ENCODE results near the gene ZNF726.

ZNF726 gene

GRCh38 chr19:23978068-23978467 is 63.4 kb downstream of the ZNF726 start:
- ATAC-seq: no peak
- TF ChIP-seq ZFP3 (CRISPR knock-in tag; IDR thresholded peaks at IDR 0.05): no peak
- TF ChIP-seq ZNF8 (CRISPR knock-in tag; IDR thresholded peaks at IDR 0.05): no peak
- TF ChIP-seq CREB5 (CRISPR knock-in tag; IDR thresholded peaks at IDR 0.05; ENCODE audit: low read depth): no peak
- no peak for TF ChIP-seq ESRRG (CRISPR knock-in tag; IDR thresholded peaks at IDR 0.05)
- TF ChIP-seq CSDC2 (CRISPR knock-in tag; IDR thresholded peaks at IDR 0.05): no peak
- no peak for TF ChIP-seq GLIS3 (CRISPR knock-in tag; IDR thresholded peaks at IDR 0.05)

GRCh38 chr19:23980805-23981204 is 66.1 kb downstream of the ZNF726 start:
- TF ChIP-seq OSR1 (CRISPR knock-in tag; IDR thresholded peaks at IDR 0.05) (no peak), ZNF8 (CRISPR knock-in tag; IDR thresholded peaks at IDR 0.05) (no peak), PPARA (CRISPR knock-in tag; IDR thresholded peaks at IDR 0.05; ENCODE audit: borderline replicate concordance) (no peak), CSDC2 (CRISPR knock-in tag; IDR thresholded peaks at IDR 0.05) (no peak), RARB (CRISPR knock-in tag; IDR thresholded peaks at IDR 0.05) (no peak), ZNF565 (CRISPR knock-in tag; conservative IDR thresholded peaks at IDR 0.05; ENCODE audit: low read depth) (no peak), TOX (CRISPR knock-in tag; IDR thresholded peaks at IDR 0.05; ENCODE audit: borderline replicate concordance) (no peak), GLIS3 (CRISPR knock-in tag; IDR thresholded peaks at IDR 0.05) (no peak), CREB5 (CRISPR knock-in tag; IDR thresholded peaks at IDR 0.05; ENCODE audit: low read depth) (no peak), PATZ1 (CRISPR knock-in tag; IDR thresholded peaks at IDR 0.05; ENCODE audit: borderline replicate concordance) (no peak), ARNTL (CRISPR knock-in tag; IDR thresholded peaks at IDR 0.05; ENCODE audit: borderline replicate concordance, low read depth) (no peak), BACH2 (CRISPR knock-in tag; IDR thresholded peaks at IDR 0.05; ENCODE audit: borderline replicate concordance) (no peak), CSRNP3 (CRISPR knock-in tag; IDR thresholded peaks at IDR 0.05) (no peak)
- no peak for ATAC-seq

- TF ChIP-seq CREB5 (CRISPR knock-in tag; IDR thresholded peaks at IDR 0.05; ENCODE audit: low read depth) (no peak), ISL1 (CRISPR knock-in tag; IDR thresholded peaks at IDR 0.05) (no peak), OSR1 (CRISPR knock-in tag; IDR thresholded peaks at IDR 0.05) (no peak), ZNF70 (CRISPR knock-in tag; IDR thresholded peaks at IDR 0.05) (no peak), TOX (CRISPR knock-in tag; IDR thresholded peaks at IDR 0.05; ENCODE audit: borderline replicate concordance) (no peak), PPARA (CRISPR knock-in tag; IDR thresholded peaks at IDR 0.05; ENCODE audit: borderline replicate concordance) (no peak), ZC3H10 (CRISPR knock-in tag; IDR thresholded peaks at IDR 0.05) (no peak), GLIS3 (CRISPR knock-in tag; IDR thresholded peaks at IDR 0.05) (no peak), ZNF8 (CRISPR knock-in tag; IDR thresholded peaks at IDR 0.05) (no peak), TCF4 (CRISPR knock-in tag; IDR thresholded peaks at IDR 0.05; ENCODE audit: borderline replicate concordance) (no peak), ZFP3 (CRISPR knock-in tag; IDR thresholded peaks at IDR 0.05) (no peak), PATZ1 (CRISPR knock-in tag; IDR thresholded peaks at IDR 0.05; ENCODE audit: borderline replicate concordance) (no peak), ZNF565 (CRISPR knock-in tag; conservative IDR thresholded peaks at IDR 0.05; ENCODE audit: low read depth) (no peak), POU6F1 (CRISPR knock-in tag; IDR thresholded peaks at IDR 0.05; ENCODE audit: borderline replicate concordance, low read depth) (no peak), ARNTL (CRISPR knock-in tag; IDR thresholded peaks at IDR 0.05; ENCODE audit: borderline replicate concordance, low read depth) (no peak), CSDC2 (CRISPR knock-in tag; IDR thresholded peaks at IDR 0.05) (no peak), TSHZ2 (CRISPR knock-in tag; IDR thresholded peaks at IDR 0.05) (no peak)
- ATAC-seq: no peak
These were observed 67.2 kb downstream of the ZNF726 start for GRCh38 chr19:23981863-23982262.

Data from SK-N-SH treated with all-trans-retinoic acid at 6 μM for 48 hours (cell line).